Testis (tissue), 3 donors: ENCODE data around the gene CHD5. TPM values are rescaled to one million over a fixed set of nuclear protein-coding genes. Genes with fewer than 3 reads are reported as not detected.

ENCODE experiments used
- DNase-seq: peaks from one replicate; pipeline ENCODE4 v3.0.0-alpha.2; 2019
- H3K27ac ChIP-seq, 2 donors: fragments of 200-600 bp; sonication (generic); one replicate each; pipeline ENCODE4 v1.5.1; 2019
- H3K27me3 ChIP-seq: fragments of 200-600 bp; sonication (generic); one replicate; pipeline ENCODE4 v1.5.1; 2019
- H3K36me3 ChIP-seq: fragments of 200-600 bp; sonication (generic); one replicate; pipeline ENCODE4 v1.5.1; 2017; ENCODE audit warnings: low read depth; ENCODE audit errors: missing control alignments
- H3K4me1 ChIP-seq: fragments of 200-600 bp; sonication (generic); one replicate; pipeline ENCODE4 v1.5.1; 2019
- H3K4me3 ChIP-seq, 2 donors: fragments of 200-600 bp; sonication (generic); one replicate each; pipeline ENCODE4 v1.5.1; 2017 to 2019
- H3K9me3 ChIP-seq: fragments of 200-600 bp; sonication (generic); one replicate; pipeline ENCODE4 v1.5.1; 2017
- CTCF ChIP-seq, 3 experiments: fragments of 450-650 bp in 2 of 3; fragments of 200-600 bp in 1 of 3; sonication (generic) in 1 of 3; IDR thresholded peaks; one replicate each; pipeline ENCODE4 v1.5.1; 2016 to 2019; ENCODE audit warnings: antibody characterized with exemption in 3 of 3, mild to moderate bottlenecking in 2 of 3, moderate library complexity in 1 of 3
- POLR2A ChIP-seq: fragments of 450-650 bp; IDR thresholded peaks from one replicate; pipeline ENCODE4 v1.6.1; 2017; ENCODE audit warnings: antibody characterized with exemption, mild to moderate bottlenecking, moderate library complexity
- WGBS, 2 donors: methylation state at CpG; one replicate each; pipeline ENCODE4 v1.1.5; 2018; 5-methylcytosine and 5-hydroxymethylcytosine counted together
- intact Hi-C: fragments of 100-400 bp; cut with DNase I; formaldehyde crosslinking; loops from one replicate; pipeline ENCODE4 v1.15.1; 2023; ENCODE audit warnings: low total_unique reads
- polyA plus RNA-seq: library from polyadenylated mRNA; stranded (reverse); fragments of 350-450 nt; fragmentation: Illumina TruSeq; extraction: RNeasy Lipid Tissue Mini Kit (QIAGEN cat#74804); gene quantifications from one replicate; pipeline ENCODE4 v1.2.3, GENCODE V29; 2014; ENCODE audit warnings: low read depth, low replicate concordance; ENCODE audit not compliant: insufficient read depth
- total RNA-seq, 2 donors: library from RNA; depleted of rRNA; stranded (reverse); fragments of >200 nt; gene quantifications; one replicate each; pipeline ENCODE4 v1.2.3, GENCODE V29; 2016

Gene CHD5
- total and polyA plus RNA-seq, 3 donors from 2014 or later, result 42.1 to 67.5 (median 63.1) TPM

DNA sequence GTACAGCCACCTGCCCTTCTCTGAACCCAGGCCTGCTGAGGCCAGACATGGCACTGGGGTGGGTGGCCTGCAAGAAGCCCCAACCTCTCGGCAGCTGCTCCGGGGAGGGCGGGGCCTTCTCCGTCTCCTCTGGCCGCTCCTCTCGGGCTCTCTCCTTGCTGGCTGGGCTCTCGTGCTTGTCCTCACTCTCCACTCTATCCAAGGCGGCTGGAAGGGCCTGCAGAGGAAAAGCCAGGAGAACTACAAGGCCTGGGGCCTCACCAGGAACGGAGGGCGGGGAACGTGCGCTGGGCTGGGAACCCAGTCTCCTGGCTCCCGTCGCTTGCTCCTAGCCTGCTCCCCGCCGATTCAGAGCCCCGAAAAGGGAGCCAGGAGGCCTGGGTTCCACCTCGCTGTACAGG is 59.1 kb downstream of the CHD5 start:
- Histone ChIP-seq H3K4me1 (no peaks in the 10 kb centered on the region), H3K27me3 (no peaks in the 10 kb centered on the region), H3K27ac (no peak overlapping the region), H3K36me3 (no peaks in the 10 kb centered on the region), H3K4me3 (no peak overlapping the region), H3K9me3 (no peaks in the 10 kb centered on the region)
- TF ChIP-seq POLR2A (no peak), CTCF (IDR thresholded peaks at IDR 0.05) (no peak)
- intact Hi-C loops, result no loop called here
- DNase-seq, result no peak
- WGBS, 2 donors, result 92 to 100% methylated on average over 1 to 18 of the region's 18 CpGs

DNA sequence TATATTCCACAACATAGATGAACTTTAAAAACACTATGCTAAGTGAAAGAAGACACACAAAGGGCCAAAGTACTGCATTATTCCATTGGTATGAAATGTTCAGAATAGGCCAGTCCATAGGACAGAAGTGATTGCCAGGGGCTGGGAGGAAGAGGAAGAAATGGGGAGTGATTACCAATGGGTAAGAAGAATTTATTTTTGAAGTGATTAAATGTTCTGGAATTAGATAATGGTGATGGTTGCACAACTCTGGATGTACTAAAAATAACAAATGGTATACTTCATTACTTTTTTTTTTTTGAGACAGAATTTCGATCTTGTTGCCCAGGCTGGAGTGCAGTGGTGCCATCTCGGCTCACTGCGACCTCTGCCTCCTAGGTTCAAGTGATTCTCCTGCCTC is 61.7 kb downstream of the CHD5 start:
- intact Hi-C loops, result no loop called here
- Histone ChIP-seq H3K27ac (no peak overlapping the region), H3K27me3 (no peaks in the 10 kb centered on the region), H3K9me3 (no peaks in the 10 kb centered on the region), H3K4me1 (no peaks in the 10 kb centered on the region), H3K4me3 (no peak overlapping the region), H3K36me3 (no peaks in the 10 kb centered on the region)
- DNase-seq, result no peak
- TF ChIP-seq CTCF (IDR thresholded peaks at IDR 0.05), result no peak
- no peak for TF ChIP-seq POLR2A
- 82 to 89% methylated on average over 3 of the region's 3 CpGs for WGBS, 2 donors

DNA sequence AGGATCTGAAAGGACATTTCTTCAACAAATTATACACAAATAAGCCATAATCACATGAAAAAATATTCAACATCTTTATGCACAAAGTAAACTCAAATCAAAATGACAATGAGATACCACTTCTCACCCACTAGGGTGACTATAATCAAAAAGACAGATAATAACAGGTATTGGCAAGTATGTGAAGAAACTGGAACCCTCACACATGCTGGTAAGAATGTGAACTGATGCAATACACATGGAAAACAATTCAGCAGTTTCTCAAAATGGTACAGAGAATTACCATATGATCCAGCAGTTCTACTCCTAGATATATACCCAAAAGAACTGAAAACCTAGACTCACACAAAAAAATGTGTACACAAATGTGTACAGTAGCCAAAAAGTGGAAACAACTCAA is 62.5 kb downstream of the CHD5 start:
- Histone ChIP-seq H3K4me1 (no peaks in the 10 kb centered on the region), H3K27me3 (no peaks in the 10 kb centered on the region), H3K9me3 (no peaks in the 10 kb centered on the region), H3K27ac (no peak overlapping the region), H3K4me3 (no peak overlapping the region), H3K36me3 (no peaks in the 10 kb centered on the region)
- TF ChIP-seq POLR2A, result no peak
- TF ChIP-seq CTCF (IDR thresholded peaks at IDR 0.05), result no peak
- intact Hi-C loops, result no loop called here
- DNase-seq, result no peak

DNA sequence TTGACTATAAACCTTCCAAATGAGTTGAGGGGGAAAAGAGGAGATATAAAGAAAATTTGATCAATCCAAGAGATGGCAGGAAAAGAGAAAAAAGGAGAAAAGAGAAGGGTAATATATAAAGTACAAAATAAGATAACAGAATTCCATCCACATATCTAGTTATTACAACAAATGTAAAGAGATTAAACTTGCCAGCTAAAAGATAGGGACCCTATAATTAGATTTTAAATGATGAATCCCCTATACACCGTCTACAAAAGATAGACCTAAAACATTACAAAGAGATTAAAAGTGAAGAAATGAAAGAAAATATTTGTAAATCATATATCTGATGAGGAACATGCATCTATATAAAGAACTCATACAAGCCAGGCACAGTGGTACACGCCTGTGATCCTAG is 63.1 kb downstream of the CHD5 start:
- intact Hi-C loops, result no loop called here
- no peak for DNase-seq
- no peaks in the 10 kb centered on the region for H3K36me3 ChIP-seq
- no peak overlapping the region for H3K4me3 ChIP-seq
- TF ChIP-seq POLR2A, result no peak
- no peak for TF ChIP-seq CTCF (IDR thresholded peaks at IDR 0.05)
- no peaks in the 10 kb centered on the region for H3K4me1 ChIP-seq
- H3K27me3 ChIP-seq, result no peaks in the 10 kb centered on the region
- no peaks in the 10 kb centered on the region for H3K9me3 ChIP-seq
- 69 to 98% methylated on average over 2 of the region's 2 CpGs for WGBS, 2 donors
- H3K27ac ChIP-seq, result no peak overlapping the region

DNA sequence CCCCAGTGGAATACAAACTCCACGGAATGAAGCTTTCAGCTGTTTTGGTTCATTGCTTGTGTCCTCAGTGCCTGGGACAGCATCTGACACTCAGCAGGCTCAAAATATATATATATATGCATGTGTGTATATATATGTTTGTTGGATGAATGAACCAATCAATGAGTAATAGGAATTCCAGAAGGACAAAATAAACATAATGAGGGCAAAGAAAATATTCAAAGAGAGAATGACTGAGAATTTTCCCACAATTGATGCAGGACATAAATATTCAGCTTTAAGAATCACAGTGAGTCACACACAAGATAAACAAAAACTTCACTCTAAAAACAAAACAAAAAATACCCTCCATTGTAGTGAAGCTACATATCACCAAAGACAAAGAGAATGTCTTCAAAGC is 64.0 kb downstream of the CHD5 start:
- H3K4me1 ChIP-seq, result no peaks in the 10 kb centered on the region
- H3K36me3 ChIP-seq, result no peaks in the 10 kb centered on the region
- TF ChIP-seq POLR2A, result no peak
- no peak for TF ChIP-seq CTCF (IDR thresholded peaks at IDR 0.05)
- no peaks in the 10 kb centered on the region for H3K27me3 ChIP-seq
- no peak overlapping the region for H3K4me3 ChIP-seq
- H3K9me3 ChIP-seq, result no peaks in the 10 kb centered on the region
- DNase-seq, result no peak
- no peak overlapping the region for H3K27ac ChIP-seq
- 70 to 71% methylated on average over 1 of the region's 1 CpG for WGBS, 2 donors
- intact Hi-C loops, result no loop called here
